GM18511 (cell line): ENCODE measurements around the gene SPANXN3.
"Not testable (repeated sequence)": the region's sequence is repeated elsewhere in the genome, so short reads cannot be mapped to it uniquely, and the experiment has no call there.

ENCODE experiments used
- ATAC-seq: cut with Tn5 transposase; IDR thresholded peaks from one replicate; pipeline ENCODE4 v1.9.1; 2021; ENCODE audit warnings: mild to moderate bottlenecking, moderate library complexity; ENCODE audit not compliant: unreplicated experiment

The SPANXN3 gene

GRCh38 chrX:143517375-143517774 lies at the start of gene SPANXN3:
TSS of gene SPANXN3 (minus strand) at chrX:143517475. CDS start at chrX:143517391, 84 bp downstream.
- ATAC-seq: not testable (repeated sequence)

- no peak for ATAC-seq
Observed at GRCh38 chrX:143536176-143536575, 18.9 kb upstream of the SPANXN3 start.

GRCh38 chrX:143502196-143502595 lies 15.1 kb downstream of the SPANXN3 start:
- ATAC-seq: not testable (repeated sequence)

- ATAC-seq: no peak
Observed at GRCh38 chrX:143500751-143501150, 16.5 kb downstream of the SPANXN3 start.

GRCh38 chrX:143486105-143486504 lies 31.2 kb downstream of the SPANXN3 start:
- ATAC-seq: no peak

- ATAC-seq: no peak
Observed at GRCh38 chrX:143476751-143477150, 40.5 kb downstream of the SPANXN3 start.

- ATAC-seq: no peak
Observed at GRCh38 chrX:143472347-143472938, 44.8 kb downstream of the SPANXN3 start.

GRCh38 chrX:143466130-143466529 lies 51.1 kb downstream of the SPANXN3 start:
- no peak for ATAC-seq

- no peak for ATAC-seq
Observed at GRCh38 chrX:143462696-143463095, 54.6 kb downstream of the SPANXN3 start.

- no peak for ATAC-seq
Observed at GRCh38 chrX:143461606-143462005, 55.7 kb downstream of the SPANXN3 start.
